Measurements from ENCODE around the gene CFAP299.

DNA sequence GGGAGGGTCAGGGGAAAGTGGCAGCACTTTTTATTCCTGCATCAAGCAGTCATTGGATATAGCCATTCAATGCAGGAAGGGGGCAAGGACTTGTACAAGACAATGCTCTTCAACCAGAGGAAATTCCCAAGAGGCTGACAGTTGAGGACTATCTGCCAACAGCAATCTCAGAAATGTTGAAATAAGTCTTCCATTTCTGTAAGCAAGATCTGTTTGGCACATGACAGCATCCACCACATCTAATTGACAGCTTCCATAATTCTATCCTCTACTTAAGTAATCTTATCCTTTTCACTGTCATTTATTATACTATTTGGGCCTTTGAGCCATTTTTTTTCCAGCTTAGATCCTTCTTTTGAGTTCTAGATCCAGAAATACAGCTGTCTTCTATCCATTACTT is 110.7 kb downstream of the CFAP299 start:
- TF ChIP-seq, protein P1, sequence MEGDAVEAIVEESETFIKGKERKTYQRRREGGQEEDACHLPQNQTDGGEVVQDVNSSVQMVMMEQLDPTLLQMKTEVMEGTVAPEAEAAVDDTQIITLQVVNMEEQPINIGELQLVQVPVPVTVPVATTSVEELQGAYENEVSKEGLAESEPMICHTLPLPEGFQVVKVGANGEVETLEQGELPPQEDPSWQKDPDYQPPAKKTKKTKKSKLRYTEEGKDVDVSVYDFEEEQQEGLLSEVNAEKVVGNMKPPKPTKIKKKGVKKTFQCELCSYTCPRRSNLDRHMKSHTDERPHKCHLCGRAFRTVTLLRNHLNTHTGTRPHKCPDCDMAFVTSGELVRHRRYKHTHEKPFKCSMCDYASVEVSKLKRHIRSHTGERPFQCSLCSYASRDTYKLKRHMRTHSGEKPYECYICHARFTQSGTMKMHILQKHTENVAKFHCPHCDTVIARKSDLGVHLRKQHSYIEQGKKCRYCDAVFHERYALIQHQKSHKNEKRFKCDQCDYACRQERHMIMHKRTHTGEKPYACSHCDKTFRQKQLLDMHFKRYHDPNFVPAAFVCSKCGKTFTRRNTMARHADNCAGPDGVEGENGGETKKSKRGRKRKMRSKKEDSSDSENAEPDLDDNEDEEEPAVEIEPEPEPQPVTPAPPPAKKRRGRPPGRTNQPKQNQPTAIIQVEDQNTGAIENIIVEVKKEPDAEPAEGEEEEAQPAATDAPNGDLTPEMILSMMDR (IDR thresholded peaks at IDR 0.05), result no peak
- TF ChIP-seq POLR2A (IDR thresholded peaks at IDR 0.05) (no peak), POLR2AphosphoS5 (IDR thresholded peaks at IDR 0.05) (no peak), EP300 (IDR thresholded peaks at IDR 0.05) (no peak)
